Measurements from ENCODE around the gene PTPRN2. TPM values are rescaled to one million over a fixed set of nuclear protein-coding genes. Genes with fewer than 3 reads are reported as not detected.

Gene PTPRN2
- total RNA-seq, 1 donor: 0.09 TPM

GRCh38 chr7:157874208-157874816 lies 713.3 kb downstream of the PTPRN2 start:
- TF ChIP-seq, protein P1, sequence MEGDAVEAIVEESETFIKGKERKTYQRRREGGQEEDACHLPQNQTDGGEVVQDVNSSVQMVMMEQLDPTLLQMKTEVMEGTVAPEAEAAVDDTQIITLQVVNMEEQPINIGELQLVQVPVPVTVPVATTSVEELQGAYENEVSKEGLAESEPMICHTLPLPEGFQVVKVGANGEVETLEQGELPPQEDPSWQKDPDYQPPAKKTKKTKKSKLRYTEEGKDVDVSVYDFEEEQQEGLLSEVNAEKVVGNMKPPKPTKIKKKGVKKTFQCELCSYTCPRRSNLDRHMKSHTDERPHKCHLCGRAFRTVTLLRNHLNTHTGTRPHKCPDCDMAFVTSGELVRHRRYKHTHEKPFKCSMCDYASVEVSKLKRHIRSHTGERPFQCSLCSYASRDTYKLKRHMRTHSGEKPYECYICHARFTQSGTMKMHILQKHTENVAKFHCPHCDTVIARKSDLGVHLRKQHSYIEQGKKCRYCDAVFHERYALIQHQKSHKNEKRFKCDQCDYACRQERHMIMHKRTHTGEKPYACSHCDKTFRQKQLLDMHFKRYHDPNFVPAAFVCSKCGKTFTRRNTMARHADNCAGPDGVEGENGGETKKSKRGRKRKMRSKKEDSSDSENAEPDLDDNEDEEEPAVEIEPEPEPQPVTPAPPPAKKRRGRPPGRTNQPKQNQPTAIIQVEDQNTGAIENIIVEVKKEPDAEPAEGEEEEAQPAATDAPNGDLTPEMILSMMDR (IDR thresholded peaks at IDR 0.05; ENCODE audit: insufficient read depth, low read length): no peak
- no peak for DNase-seq (ENCODE audit: low read depth)

GRCh38 chr7:157873664-157874063 lies 714.0 kb downstream of the PTPRN2 start:
- no peak overlapping the region for H3K4me3 ChIP-seq (ENCODE audit: low read depth, low read length)
- TF ChIP-seq, protein P1 (IDR thresholded peaks at IDR 0.05; ENCODE audit: insufficient read depth, low read length): no peak
- no peak for DNase-seq (ENCODE audit: low read depth)

More at GRCh38 chr7:157874208-157874816, 713.3 kb downstream of the PTPRN2 start:
- no peak overlapping the region for H3K4me3 ChIP-seq (ENCODE audit: low read depth, low read length)

DNA sequence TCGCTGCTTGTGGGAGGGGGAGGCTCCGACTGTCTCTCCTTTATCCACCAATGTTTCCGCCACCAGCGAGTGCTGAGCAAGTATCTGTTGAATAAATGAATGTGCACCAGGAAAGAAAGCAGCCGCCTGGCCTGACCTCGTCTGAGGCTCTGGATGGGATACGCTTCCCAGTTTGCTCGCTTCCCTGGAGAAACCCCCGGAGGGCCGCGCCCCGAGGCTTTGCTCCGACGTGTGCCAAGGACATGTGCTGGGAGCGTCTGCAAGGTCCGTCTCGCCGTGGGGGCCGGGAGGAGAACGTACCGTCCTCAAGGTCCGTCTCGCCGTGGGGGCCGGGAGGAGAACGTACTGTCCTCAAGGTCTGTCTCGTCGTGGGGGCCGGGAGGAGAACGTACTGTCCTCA lies 714.4 kb downstream of the PTPRN2 start:
- no peak overlapping the region for H3K4me3 ChIP-seq (ENCODE audit: low read depth, low read length)
- no peak for DNase-seq (ENCODE audit: low read depth)
- TF ChIP-seq, protein P1 (IDR thresholded peaks at IDR 0.05; ENCODE audit: insufficient read depth, low read length): no peak

DNA sequence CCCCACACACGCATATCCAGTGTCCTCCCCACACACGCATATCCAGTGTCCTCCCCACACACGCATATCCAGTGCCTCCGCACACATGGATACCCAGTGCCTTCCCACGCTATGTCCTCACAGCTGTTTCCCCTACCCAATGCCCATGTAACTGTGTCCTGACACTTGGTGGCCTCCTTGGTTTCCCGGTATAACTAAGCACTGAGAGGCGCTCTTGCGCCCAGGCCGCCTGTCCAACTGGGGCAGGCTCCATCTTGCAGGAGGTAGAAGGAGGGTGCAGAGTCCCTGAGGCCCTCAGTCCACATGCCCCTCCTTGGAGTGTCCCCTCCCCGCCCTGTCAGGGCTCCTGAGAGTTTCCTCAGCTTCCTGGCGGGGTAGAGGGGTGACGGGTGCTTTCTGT lies 715.2 kb downstream of the PTPRN2 start:
- TF ChIP-seq, protein P1 (IDR thresholded peaks at IDR 0.05; ENCODE audit: insufficient read depth, low read length): no peak
- no peak for DNase-seq (ENCODE audit: low read depth)
- no peak overlapping the region for H3K4me3 ChIP-seq (ENCODE audit: low read depth, low read length)

DNA sequence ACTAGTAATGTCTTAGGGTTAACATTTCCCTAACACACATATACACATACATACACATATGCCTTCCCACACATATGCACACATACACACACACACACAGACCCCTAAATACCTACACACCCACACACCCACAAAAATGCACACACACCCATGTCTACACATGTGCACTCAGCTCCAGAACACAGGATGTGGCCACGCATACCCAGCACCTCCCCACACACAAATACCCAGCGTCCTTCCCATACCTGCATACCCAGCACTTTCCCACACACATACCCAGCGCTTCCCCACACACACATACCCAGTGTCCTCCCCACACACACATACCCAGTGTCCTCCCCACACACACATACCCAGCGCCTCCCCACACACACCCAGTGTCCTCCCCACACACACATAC lies 715.9 kb downstream of the PTPRN2 start:
- no peak overlapping the region for H3K4me3 ChIP-seq (ENCODE audit: low read depth, low read length)
- TF ChIP-seq, protein P1 (IDR thresholded peaks at IDR 0.05; ENCODE audit: insufficient read depth, low read length): no peak
- no peak for DNase-seq (ENCODE audit: low read depth)

GRCh38 chr7:157870644-157871290 lies 716.9 kb downstream of the PTPRN2 start:
- TF ChIP-seq, protein P1 (IDR thresholded peaks at IDR 0.05; ENCODE audit: insufficient read depth, low read length): no peak
- DNase-seq (ENCODE audit: low read depth): no peak
- H3K4me3 ChIP-seq (ENCODE audit: low read depth, low read length): no peak overlapping the region

All from fibroblast of the aortic adventitia (primary cell).